SU-DHL-6 (cell line): Measurements from ENCODE around the gene ZBTB24.

Experiments
- H2AFZ ChIP-seq: fragments of 200-600 bp; sonication (generic); 2 replicates; pipeline ENCODE4 v1.6.1; 2014; ENCODE audit warnings: low read depth, mild to moderate bottlenecking, moderate library complexity, mixed read lengths, antibody characterized with exemption, low read length; ENCODE audit not compliant: severe bottlenecking
- H3F3A ChIP-seq: fragments of 200-600 bp; shearing (Covaris generic); 2 replicates; pipeline ENCODE4 v1.6.0; 2016; ENCODE audit warnings: antibody characterized with exemption, mild to moderate bottlenecking; ENCODE audit not compliant: insufficient read depth
- H3K27ac ChIP-seq: fragments of 200-600 bp; sonication (generic); 2 replicates; pipeline ENCODE4 v1.5.1; 2016; ENCODE audit warnings: low read depth, mild to moderate bottlenecking, low read length, moderate library complexity, mixed read lengths
- H3K27me3 ChIP-seq: fragments of 200-600 bp; sonication (generic), shearing (Covaris generic); 2 replicates; pipeline ENCODE4 v1.6.0; 2014; ENCODE audit warnings: mild to moderate bottlenecking, low read length
- H3K36me3 ChIP-seq: fragments of 200-600 bp; sonication (generic); 2 replicates; pipeline ENCODE4 v1.6.1; 2014; ENCODE audit warnings: mild to moderate bottlenecking, low read length, mixed read lengths
- H3K4me2 ChIP-seq: fragments of 300-600, 200-600 bp; shearing (Covaris generic), sonication (generic); 2 replicates; pipeline ENCODE4 v1.6.0; 2014; ENCODE audit warnings: low read length, low read depth, mild to moderate bottlenecking; ENCODE audit not compliant: poor library complexity, severe bottlenecking
- H3K4me3 ChIP-seq: fragments of 200-600 bp; sonication (generic); 2 replicates; pipeline ENCODE4 v1.5.1; 2014; ENCODE audit warnings: antibody characterized with exemption, low read length, mild to moderate bottlenecking, mixed read lengths; ENCODE audit not compliant: insufficient read depth, poor library complexity, severe bottlenecking
- H3K79me2 ChIP-seq: fragments of 200-600 bp; sonication (generic); 2 replicates; pipeline ENCODE4 v1.6.1; 2014; ENCODE audit warnings: mild to moderate bottlenecking, low read length, moderate library complexity; ENCODE audit not compliant: insufficient read depth
- H3K9ac ChIP-seq: fragments of 200-600 bp; sonication (generic); 2 replicates; pipeline ENCODE4 v1.7.0; 2014; ENCODE audit warnings: mild to moderate bottlenecking, low read length
- H3K9me2 ChIP-seq: fragments of 200-600 bp; sonication (generic); replicated peaks from 2 replicates; pipeline ENCODE4 v1.6.1; 2014; ENCODE audit warnings: low read length; ENCODE audit not compliant: insufficient read depth
- H3K9me3 ChIP-seq: fragments of 200-600 bp; sonication (generic); 2 replicates; pipeline ENCODE4 v1.6.1; 2014; ENCODE audit warnings: low read length, mixed read lengths; ENCODE audit not compliant: insufficient read depth
- H4K20me1 ChIP-seq: fragments of 200-600 bp; sonication (generic); 2 replicates; pipeline ENCODE4 v1.6.1; 2014; ENCODE audit warnings: low read depth, mild to moderate bottlenecking, antibody characterized with exemption, low read length, moderate library complexity, mixed read lengths
- EZH2phosphoT487 ChIP-seq: fragments of 200-600 bp; sonication (generic), shearing (Covaris generic); conservative IDR thresholded peaks from 2 replicates; pipeline ENCODE4 v1.6.1; 2018; ENCODE audit warnings: mild to moderate bottlenecking, antibody characterized with exemption, low read length, moderate library complexity, mixed read lengths
- TF ChIP-seq, protein P1 (sequence below): fragments of 200-600 bp; sonication (generic); IDR thresholded peaks from one replicate; pipeline ENCODE4 v1.5.1; 2017; ENCODE audit warnings: antibody characterized with exemption, mild to moderate bottlenecking, low read length, moderate library complexity; ENCODE audit not compliant: insufficient read depth, poor library complexity, severe bottlenecking

ZBTB24 gene

DNA sequence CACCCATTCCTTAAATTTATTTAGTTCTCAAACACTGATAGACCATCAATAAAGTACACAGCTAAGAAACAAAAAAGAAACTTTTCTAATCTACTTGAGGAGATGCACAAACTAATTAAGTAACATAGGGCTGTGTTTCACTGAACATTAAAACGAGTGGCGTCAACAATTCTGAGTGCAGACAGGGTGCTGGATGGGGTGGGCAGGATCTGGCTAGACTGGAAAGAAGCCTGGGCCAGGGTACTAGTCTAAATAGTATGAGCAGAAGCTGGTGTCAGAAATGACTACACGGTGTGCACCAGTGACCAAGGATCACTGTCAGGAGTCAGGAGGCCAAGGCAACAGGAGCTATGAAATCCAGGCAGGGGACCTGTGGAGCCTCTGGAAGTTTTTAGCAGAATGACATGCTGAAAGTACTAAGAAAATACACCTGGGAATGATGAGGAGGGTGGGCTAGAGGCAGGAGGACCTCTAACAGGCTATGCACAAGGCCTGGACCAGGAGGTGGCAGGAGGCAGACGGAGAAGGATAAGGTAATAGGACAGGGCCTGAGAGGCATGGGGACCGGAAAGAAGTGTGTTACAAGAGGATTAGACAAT is 13.3 kb downstream of the ZBTB24 start:
- H3K9ac ChIP-seq, result no peak overlapping the region
- H3K79me2 ChIP-seq, result peaks cover 14% of the 10 kb centered on the region
- no peak overlapping the region for H2AFZ ChIP-seq
- no peak overlapping the region for H3K27ac ChIP-seq
- no peaks in the 10 kb centered on the region for H3K27me3 ChIP-seq
- no peaks in the 10 kb centered on the region for H4K20me1 ChIP-seq
- H3K4me3 ChIP-seq, result no peak overlapping the region
- H3K4me2 ChIP-seq, result no peak overlapping the region
- no peaks in the 10 kb centered on the region for H3K9me3 ChIP-seq
- peaks cover 42% of the 10 kb centered on the region for H3K36me3 ChIP-seq
- no peaks in the 10 kb centered on the region for H3K9me2 ChIP-seq
- no peaks in the 10 kb centered on the region for H3F3A ChIP-seq
- no peak for TF ChIP-seq EZH2phosphoT487
- TF ChIP-seq, protein P1, sequence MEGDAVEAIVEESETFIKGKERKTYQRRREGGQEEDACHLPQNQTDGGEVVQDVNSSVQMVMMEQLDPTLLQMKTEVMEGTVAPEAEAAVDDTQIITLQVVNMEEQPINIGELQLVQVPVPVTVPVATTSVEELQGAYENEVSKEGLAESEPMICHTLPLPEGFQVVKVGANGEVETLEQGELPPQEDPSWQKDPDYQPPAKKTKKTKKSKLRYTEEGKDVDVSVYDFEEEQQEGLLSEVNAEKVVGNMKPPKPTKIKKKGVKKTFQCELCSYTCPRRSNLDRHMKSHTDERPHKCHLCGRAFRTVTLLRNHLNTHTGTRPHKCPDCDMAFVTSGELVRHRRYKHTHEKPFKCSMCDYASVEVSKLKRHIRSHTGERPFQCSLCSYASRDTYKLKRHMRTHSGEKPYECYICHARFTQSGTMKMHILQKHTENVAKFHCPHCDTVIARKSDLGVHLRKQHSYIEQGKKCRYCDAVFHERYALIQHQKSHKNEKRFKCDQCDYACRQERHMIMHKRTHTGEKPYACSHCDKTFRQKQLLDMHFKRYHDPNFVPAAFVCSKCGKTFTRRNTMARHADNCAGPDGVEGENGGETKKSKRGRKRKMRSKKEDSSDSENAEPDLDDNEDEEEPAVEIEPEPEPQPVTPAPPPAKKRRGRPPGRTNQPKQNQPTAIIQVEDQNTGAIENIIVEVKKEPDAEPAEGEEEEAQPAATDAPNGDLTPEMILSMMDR, result no peak

DNA sequence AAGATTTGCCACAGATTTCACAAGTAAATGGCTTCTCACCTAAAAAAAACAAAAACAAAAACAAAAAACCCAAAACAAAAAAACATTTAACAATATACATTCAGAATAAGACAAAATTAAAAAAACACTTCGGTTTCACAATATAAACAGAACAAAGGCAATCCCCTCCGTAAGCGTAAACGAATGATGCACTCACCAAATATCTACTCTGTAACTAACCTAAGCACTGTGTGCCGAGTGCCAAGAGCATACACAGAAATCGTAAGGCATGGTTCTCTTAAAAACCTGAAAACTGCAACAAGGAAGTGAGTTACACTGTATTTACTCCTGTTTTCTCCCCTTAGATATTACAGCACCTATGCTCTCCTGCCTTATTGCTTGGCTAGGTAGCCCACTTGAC is 15.3 kb downstream of the ZBTB24 start:
- Histone ChIP-seq H3K4me2 (no peak overlapping the region), H3K9me2 (no peaks in the 10 kb centered on the region), H3K27me3 (no peaks in the 10 kb centered on the region), H3F3A (no peaks in the 10 kb centered on the region), H3K36me3 (peaks cover 48% of the 10 kb centered on the region), H3K4me3 (no peak overlapping the region), H2AFZ (no peak overlapping the region), H3K27ac (no peak overlapping the region), H3K9me3 (no peaks in the 10 kb centered on the region), H3K79me2 (peaks cover 21% of the 10 kb centered on the region), H4K20me1 (no peaks in the 10 kb centered on the region), H3K9ac (no peak overlapping the region)
- TF ChIP-seq, protein P1, result no peak
- no peak for TF ChIP-seq EZH2phosphoT487

DNA sequence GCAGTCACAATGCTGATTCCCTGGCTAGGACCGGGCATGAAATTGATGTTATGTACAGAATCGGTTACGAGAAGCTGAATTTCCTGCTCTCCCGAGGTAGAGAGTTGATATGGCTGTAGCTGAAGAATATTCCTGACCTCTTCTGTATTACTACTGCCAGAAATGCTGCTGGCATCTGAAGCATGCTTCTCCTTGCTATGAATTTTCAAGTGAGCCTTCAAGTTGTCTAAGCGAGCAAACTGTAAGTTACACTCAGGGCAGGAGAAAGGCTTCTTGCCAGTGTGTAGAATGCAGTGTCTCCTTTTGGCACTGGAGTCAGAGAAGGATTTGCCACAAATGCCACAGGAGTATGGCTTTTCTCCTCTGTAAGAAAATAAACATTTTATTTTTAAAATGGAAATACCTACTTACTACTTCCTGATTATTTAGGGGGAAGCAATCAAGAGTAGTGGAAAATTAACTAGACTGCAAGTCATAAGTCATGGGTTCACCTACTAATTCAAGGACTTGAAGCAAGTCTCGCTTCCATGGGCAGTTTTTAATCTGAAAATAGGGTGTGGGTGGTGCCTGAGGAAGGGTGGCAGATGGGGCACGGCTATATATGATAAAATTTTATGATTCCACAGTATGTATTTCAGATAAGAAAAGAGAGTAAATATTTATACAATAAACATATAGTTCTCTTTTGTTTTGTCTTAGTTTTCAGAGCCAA is 16.7 kb downstream of the ZBTB24 start:
- no peaks in the 10 kb centered on the region for H4K20me1 ChIP-seq
- no peaks in the 10 kb centered on the region for H3K9me2 ChIP-seq
- H3K4me3 ChIP-seq, result no peak overlapping the region
- no peaks in the 10 kb centered on the region for H3K27me3 ChIP-seq
- no peak overlapping the region for H2AFZ ChIP-seq
- no peaks in the 10 kb centered on the region for H3F3A ChIP-seq
- H3K9me3 ChIP-seq, result no peaks in the 10 kb centered on the region
- TF ChIP-seq, protein P1, result no peak
- TF ChIP-seq EZH2phosphoT487, result no peak
- peaks cover 56% of the 10 kb centered on the region for H3K36me3 ChIP-seq
- no peak overlapping the region for H3K4me2 ChIP-seq
- H3K27ac ChIP-seq, result no peak overlapping the region
- peaks cover 21% of the 10 kb centered on the region for H3K79me2 ChIP-seq
- H3K9ac ChIP-seq, result no peak overlapping the region
